HepG2 (cell line): ENCODE measurements around the gene SLC44A4. TPM values are rescaled to one million over a fixed set of nuclear protein-coding genes. Genes with fewer than 3 reads are reported as not detected.

Experiments
- ESRRA ChIP-seq: sonication (generic); formaldehyde crosslinking; IDR thresholded peaks from 2 replicates; pipeline ENCODE4 v1.5.1; 2020; ENCODE audit warnings: mild to moderate bottlenecking, low read depth, missing genetic modification reagents
- FOXA3 ChIP-seq: IDR thresholded peaks from 2 replicates; pipeline ENCODE4 v1.6.1; 2016; ENCODE audit warnings: missing genetic modification reagents, missing compliant biosample characterization
- GPN1 ChIP-seq: sonication (generic); formaldehyde crosslinking; IDR thresholded peaks from 2 replicates; pipeline ENCODE4 v1.5.1; 2020; ENCODE audit warnings: missing genetic modification reagents, borderline replicate concordance
- IRF9 ChIP-seq: sonication (generic); formaldehyde crosslinking; IDR thresholded peaks from 2 replicates; pipeline ENCODE4 v1.8.0; 2022; ENCODE audit warnings: missing genetic modification reagents, mild to moderate bottlenecking, borderline replicate concordance
- KDM5A ChIP-seq: fragments of 200-600 bp; sonication (generic); IDR thresholded peaks from 2 replicates; pipeline ENCODE4 v1.7.0; 2018; ENCODE audit warnings: antibody characterized with exemption, mild to moderate bottlenecking, low read length, borderline replicate concordance
- LBX2 ChIP-seq: sonication (generic); formaldehyde crosslinking; IDR thresholded peaks from 2 replicates; pipeline ENCODE4 v1.5.0; 2020; ENCODE audit warnings: missing genetic modification reagents, mild to moderate bottlenecking, borderline replicate concordance
- MAF1 ChIP-seq: sonication (generic); formaldehyde crosslinking; IDR thresholded peaks from 2 replicates; pipeline ENCODE4 v1.5.0; 2020; ENCODE audit warnings: missing genetic modification reagents, borderline replicate concordance
- PLRG1 ChIP-seq: fragments of 450-650 bp; conservative IDR thresholded peaks from 2 replicates; pipeline ENCODE4 v1.6.1; 2016
- RAD21 ChIP-seq: fragments of 450-650 bp; formaldehyde crosslinking; IDR thresholded peaks from 2 replicates; pipeline ENCODE4 v1.5.0; 2020; ENCODE audit warnings: mild to moderate bottlenecking
- SAP130 ChIP-seq: IDR thresholded peaks from 2 replicates; pipeline ENCODE4 v1.6.1; 2016; ENCODE audit warnings: low read depth
- TBX3 ChIP-seq: fragments of 450-650 bp; IDR thresholded peaks from 2 replicates; pipeline ENCODE4 v1.6.1; 2017; ENCODE audit warnings: antibody characterized with exemption, mild to moderate bottlenecking, inconsistent platforms, borderline replicate concordance
- TEAD3 ChIP-seq: optimal IDR thresholded peaks from 2 replicates; pipeline ENCODE3; 2016; ENCODE audit warnings: borderline replicate concordance
- TEF ChIP-seq: sonication (generic); formaldehyde crosslinking; IDR thresholded peaks from 2 replicates; pipeline ENCODE4 v1.5.0; 2020; ENCODE audit warnings: missing genetic modification reagents
- ZEB1 ChIP-seq: IDR thresholded peaks from 2 replicates; pipeline ENCODE4 v1.6.1; 2012; ENCODE audit warnings: mild to moderate bottlenecking, low read depth, inconsistent platforms; ENCODE audit not compliant: insufficient replicate concordance
- ZNF160 ChIP-seq: sonication (generic); formaldehyde crosslinking; IDR thresholded peaks from 2 replicates; pipeline ENCODE4 v1.8.0; 2022; ENCODE audit warnings: mild to moderate bottlenecking, inconsistent platforms, missing genetic modification reagents
- ZNF468 ChIP-seq: sonication (generic); formaldehyde crosslinking; IDR thresholded peaks from 2 replicates; pipeline ENCODE4 v1.8.0; 2022; ENCODE audit warnings: mild to moderate bottlenecking, moderate library complexity, missing genetic modification reagents
- ZNF773 ChIP-seq: sonication (generic); formaldehyde crosslinking; IDR thresholded peaks from 2 replicates; pipeline ENCODE4 v1.4.0; 2020; ENCODE audit warnings: missing genetic modification reagents, borderline replicate concordance
- ZSCAN22 ChIP-seq: sonication (generic); formaldehyde crosslinking; IDR thresholded peaks from 2 replicates; pipeline ENCODE4 v1.4.0; 2020; ENCODE audit warnings: mild to moderate bottlenecking, missing genetic modification reagents
- ZSCAN29 ChIP-seq: sonication (generic); formaldehyde crosslinking; conservative IDR thresholded peaks from 2 replicates; pipeline ENCODE4 v1.4.0; 2020; ENCODE audit warnings: mild to moderate bottlenecking, missing genetic modification reagents
- polyA plus RNA-seq, 8 experiments: library from polyadenylated mRNA; depleted of rRNA in 3 of 8; stranded (reverse) in 7 of 8; unstranded in 1 of 8; fragments of >200 nt; fragmentation: Illumina TruSeq in 4 of 8; extraction: Trizol in 4 of 8; gene quantifications; 2 replicates each; pipeline versions ENCODE4 v1.2.1 to v1.2.3, GENCODE V29; 2011 to 2016; ENCODE audit warnings: low read depth in 4 of 8, missing spikeins in 1 of 8, mixed read lengths in 1 of 8; ENCODE audit not compliant: insufficient read depth in 1 of 8
- total RNA-seq, 5 experiments: library from RNA; depleted of rRNA; stranded (reverse); fragments of >200 nt; fragmentation: Illumina TruSeq; extraction: Trizol; gene quantifications; 2 replicates each; pipeline ENCODE4 v1.2.3, GENCODE V29; 2016; ENCODE audit warnings: low read depth in 1 of 5
- TF ChIP-seq, protein P1 (sequence below): IDR thresholded peaks from 2 replicates; pipeline ENCODE4 v1.6.1; 2016; ENCODE audit warnings: control low read depth
- TF ChIP-seq, protein P2 (sequence below): sonication (generic); formaldehyde crosslinking; IDR thresholded peaks from 2 replicates; pipeline ENCODE4 v1.4.0; 2020; ENCODE audit warnings: missing genetic modification reagents
- TF ChIP-seq, protein P3 (sequence below): sonication (generic); formaldehyde crosslinking; IDR thresholded peaks from 2 replicates; pipeline ENCODE4 v1.8.0; 2022; ENCODE audit warnings: mild to moderate bottlenecking, missing genetic modification reagents; ENCODE audit not compliant: insufficient replicate concordance

The SLC44A4 gene
- total and polyA plus RNA-seq, 2 of the 13 experiments (the other 11 are each of a cell fraction or from before 2014, with no cell fraction given) = 3.5 to 5.9 TPM

DNA sequence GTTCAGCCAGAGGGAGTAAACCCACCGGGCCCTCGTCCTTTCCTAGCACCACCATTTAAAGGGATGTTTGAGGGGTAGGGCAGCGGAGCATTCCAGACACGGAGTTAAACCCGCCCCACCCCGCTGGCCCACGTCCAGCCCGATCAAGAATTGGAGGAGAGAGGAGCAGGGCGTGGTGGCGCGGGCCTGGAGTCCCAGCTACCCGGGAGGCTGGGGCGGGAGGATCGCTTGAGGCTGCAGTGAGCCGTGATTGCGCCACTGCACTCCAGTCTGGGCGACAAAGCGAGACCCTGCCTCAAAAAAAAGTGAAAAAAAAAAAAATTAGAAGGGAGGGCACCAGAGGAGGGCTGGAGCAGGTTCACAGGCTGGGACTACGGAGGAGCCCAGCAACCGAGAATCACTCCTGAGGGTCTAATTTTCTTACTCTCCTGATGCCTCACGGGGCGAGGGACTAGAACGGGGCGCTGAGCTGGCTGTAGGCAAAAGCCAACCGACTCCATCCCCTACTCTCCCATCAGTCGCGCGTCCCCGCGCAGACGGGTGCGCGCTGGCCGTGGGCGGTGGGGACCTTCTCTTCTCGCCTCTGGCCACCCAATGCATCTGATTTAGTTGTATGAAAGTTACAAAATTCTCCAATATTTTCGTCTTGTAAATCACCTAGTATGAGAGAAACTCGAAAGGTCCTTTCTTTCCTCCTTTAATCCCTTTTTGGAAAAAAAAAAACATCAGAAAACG, 57.3 kb downstream of the SLC44A4 start (continued):
- peak; percentile 70; the same call in 1 of the 2 replicates for TF ChIP-seq IRF9 (CRISPR knock-in tag)
- no peak for TF ChIP-seq ESRRA (CRISPR knock-in tag)
- TF ChIP-seq ZNF773 (CRISPR knock-in tag) = no peak
- TF ChIP-seq TBX3 = no peak
- TF ChIP-seq ZSCAN29 = no peak
- 0 out of 2 replicates have a peak, but pooled peaks have one; percentile 14 for TF ChIP-seq RAD21
- TF ChIP-seq, protein P1, sequence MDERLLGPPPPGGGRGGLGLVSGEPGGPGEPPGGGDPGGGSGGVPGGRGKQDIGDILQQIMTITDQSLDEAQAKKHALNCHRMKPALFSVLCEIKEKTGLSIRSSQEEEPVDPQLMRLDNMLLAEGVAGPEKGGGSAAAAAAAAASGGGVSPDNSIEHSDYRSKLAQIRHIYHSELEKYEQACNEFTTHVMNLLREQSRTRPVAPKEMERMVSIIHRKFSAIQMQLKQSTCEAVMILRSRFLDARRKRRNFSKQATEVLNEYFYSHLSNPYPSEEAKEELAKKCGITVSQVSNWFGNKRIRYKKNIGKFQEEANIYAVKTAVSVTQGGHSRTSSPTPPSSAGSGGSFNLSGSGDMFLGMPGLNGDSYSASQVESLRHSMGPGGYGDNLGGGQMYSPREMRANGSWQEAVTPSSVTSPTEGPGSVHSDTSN (CRISPR knock-in tag) = no peak
- TF ChIP-seq ZSCAN22 (CRISPR knock-in tag) = no peak
- TF ChIP-seq GPN1 = no peak
- TF ChIP-seq, protein P2, sequence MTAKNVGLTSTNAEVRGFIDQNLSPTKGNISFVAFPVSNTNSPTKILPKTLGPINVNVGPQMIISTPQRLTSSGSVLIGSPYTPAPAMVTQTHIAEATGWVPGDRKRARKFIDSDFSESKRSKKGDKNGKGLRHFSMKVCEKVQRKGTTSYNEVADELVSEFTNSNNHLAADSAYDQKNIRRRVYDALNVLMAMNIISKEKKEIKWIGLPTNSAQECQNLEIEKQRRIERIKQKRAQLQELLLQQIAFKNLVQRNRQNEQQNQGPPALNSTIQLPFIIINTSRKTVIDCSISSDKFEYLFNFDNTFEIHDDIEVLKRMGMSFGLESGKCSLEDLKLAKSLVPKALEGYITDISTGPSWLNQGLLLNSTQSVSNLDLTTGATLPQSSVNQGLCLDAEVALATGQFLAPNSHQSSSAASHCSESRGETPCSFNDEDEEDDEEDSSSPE = no peak
- TF ChIP-seq ZNF468 (CRISPR knock-in tag) = no peak
- no peak for TF ChIP-seq PLRG1
- TF ChIP-seq TEAD3 = no peak
- no peak for TF ChIP-seq ZNF160
- peak; percentile 48; the same call in 1 of the 2 replicates for TF ChIP-seq KDM5A
- TF ChIP-seq LBX2 (CRISPR knock-in tag) = no peak
- no peak for TF ChIP-seq TEF (CRISPR knock-in tag)
- TF ChIP-seq, protein P3, sequence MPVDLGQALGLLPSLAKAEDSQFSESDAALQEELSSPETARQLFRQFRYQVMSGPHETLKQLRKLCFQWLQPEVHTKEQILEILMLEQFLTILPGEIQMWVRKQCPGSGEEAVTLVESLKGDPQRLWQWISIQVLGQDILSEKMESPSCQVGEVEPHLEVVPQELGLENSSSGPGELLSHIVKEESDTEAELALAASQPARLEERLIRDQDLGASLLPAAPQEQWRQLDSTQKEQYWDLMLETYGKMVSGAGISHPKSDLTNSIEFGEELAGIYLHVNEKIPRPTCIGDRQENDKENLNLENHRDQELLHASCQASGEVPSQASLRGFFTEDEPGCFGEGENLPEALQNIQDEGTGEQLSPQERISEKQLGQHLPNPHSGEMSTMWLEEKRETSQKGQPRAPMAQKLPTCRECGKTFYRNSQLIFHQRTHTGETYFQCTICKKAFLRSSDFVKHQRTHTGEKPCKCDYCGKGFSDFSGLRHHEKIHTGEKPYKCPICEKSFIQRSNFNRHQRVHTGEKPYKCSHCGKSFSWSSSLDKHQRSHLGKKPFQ = peak; percentile 15
- TF ChIP-seq SAP130 = no peak; the same call in 1 of the 2 replicates
- TF ChIP-seq ZEB1 = no peak
- no peak for TF ChIP-seq FOXA3
- no peak; the same call in 1 of the 2 replicates for TF ChIP-seq MAF1
